Non-pigmented ciliary epithelial cell (primary cell): Measurements from ENCODE around the gene APP.

Experiments
- DNase-seq: peaks from one replicate; pipeline ENCODE4 v3.0.0-alpha.2; 2010; ENCODE audit warnings: low read depth

APP gene

DNA sequence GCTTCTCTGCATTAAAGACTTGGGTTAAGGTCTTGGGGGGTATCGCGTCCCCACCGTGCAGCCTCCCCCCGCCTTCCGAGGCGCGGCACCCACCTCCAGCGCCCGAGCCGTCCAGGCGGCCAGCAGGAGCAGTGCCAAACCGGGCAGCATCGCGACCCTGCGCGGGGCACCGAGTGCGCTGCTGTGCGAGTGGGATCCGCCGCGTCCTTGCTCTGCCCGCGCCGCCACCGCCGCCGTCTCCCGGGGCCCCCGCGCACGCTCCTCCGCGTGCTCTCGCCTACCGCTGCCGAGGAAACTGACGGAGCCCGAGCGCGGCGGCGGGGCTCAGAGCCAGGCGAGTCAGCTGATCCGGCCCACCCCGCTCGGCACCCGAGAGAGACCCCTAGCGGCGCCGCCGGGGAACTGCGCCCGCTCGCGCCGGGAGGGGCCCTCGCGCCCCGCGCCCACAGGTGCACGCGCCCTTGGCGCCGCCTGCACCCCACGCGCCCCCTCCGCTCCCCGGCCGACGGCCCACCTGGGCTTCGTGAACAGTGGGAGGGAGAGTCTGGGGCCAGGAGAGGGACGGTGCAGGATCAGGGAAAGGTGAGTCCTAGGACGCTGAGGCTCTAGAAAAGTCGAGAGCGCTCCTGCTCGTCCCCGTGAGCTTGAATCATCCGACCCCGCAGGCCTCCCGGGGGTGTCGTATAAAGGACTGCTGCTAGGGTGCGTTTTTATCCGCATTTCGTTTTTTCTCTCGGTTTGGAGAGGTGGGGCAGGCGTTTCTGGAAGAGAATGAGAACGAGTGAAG, at the start of gene APP:
Gene APP (minus strand): TSS at position 300 of the 787 bp plus-strand sequence. CDS start 150 bp downstream, at position 150.
- DNase-seq = no peak

DNA sequence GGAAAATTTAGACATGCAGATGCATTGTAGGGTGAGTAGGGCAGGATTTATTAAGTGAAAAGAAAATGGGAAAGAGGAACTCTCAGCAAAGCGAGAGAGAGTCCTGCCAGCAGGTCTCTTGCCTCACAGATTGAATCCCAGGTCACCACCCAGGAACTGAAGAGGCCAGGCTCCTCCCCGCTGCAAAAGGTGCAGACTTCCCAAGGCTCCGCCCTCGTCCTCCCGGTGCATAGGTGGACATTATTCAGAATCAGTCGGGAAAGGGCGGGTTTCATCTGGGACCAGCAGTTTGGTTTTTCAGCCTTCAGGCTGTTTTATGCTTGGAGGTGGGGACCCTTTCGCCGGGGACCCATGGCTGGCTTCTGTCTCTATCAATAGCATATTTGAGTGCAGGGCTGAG, 41.6 kb upstream of the APP start:
- DNase-seq = no peak

DNA sequence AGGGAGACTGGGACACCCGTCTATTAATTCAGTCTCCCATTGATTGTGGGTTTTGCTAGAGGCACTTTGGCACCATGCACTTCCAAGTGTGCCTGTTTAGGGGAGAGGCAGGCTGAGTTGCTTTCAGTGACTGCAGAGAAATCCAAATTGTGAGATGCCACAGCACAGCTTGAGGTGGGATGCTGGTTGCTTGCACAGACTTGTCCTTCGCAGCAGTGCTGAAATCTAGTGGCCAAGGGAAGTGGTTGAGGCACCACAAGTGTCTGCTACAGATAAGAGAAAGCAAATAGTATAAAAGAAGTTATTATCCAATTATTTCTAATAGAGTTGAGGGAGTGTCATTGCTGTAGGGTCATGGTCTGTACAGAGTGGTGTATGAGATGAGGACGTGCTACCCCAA, 40.0 kb upstream of the APP start:
- no peak for DNase-seq

DNA sequence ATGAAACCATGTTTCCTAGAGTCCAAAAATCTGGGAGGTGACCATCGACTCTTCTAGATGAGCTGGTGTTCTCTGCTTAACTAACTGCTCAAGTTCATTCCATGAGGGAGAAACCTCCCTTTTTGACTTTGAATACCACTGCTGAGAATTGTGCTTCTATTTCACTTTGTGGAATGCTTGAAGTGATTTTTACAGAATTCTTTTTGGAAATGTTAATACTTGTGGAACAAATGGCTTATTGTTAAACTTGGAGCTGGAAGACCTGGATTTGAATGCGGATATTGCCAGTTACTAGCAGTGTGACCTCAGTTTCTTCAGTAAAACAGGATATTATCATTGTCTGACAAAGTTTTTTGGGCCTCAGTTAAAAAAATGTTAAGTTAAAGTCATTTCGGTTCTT, 36.5 kb upstream of the APP start:
- no peak for DNase-seq

DNA sequence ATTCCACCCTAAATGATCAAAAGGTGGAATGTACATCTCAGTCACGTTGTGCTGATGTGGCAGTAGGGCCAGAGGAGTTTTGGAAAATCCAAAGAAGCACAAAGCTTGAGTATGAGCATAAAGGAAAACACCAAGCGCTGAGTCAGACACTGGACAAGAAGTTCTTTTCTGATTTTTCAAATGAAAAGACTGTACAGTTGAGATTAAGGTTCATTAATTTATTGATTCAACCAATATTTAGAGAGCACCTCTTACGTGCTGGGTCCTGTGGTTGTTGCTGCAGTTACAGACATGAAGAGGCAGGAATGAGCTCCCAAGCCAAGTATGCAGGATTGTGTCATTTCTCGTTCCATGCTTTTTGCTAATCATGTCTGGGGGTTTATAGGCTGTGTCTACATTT, 28.9 kb upstream of the APP start:
- DNase-seq = no peak

DNA sequence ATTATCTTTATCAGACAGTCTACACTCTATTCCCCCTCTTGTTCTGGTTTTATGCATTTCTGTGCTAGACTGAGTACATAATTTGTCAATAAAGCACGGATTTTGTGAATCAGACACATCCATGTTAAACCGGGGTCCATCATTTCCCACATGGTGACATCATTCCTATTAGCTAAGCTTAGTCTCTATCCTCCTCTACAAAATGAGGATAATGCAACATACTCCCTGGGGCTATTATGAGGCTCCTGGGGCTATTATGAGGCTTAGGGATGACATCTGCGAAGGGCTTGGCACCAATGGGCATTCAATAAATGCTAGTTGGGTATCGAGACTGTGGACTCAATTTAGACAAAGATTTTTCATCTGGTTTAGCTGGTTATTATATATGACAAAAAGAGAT, 25.1 kb upstream of the APP start:
- no peak for DNase-seq

DNA sequence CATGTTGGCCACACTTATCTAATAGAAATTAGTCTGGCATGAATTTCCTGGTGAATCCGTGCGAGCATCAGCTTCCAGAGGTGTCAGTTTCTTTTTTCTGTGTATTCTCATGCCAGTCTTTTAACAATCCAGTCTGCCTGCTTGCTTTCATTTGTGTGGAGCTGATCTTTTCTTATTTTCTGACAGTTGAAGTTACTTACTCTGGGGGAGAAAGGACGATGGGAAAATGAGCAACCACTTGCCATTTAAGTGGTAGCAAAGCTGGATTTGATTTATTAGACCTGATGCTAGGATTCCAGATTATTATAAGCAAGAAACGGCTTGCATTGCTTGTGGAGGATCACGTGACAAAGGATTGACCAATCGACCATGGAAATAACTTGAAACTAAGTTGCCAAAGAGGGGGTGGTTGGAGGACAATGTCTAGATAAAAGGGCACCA, 24.3 kb upstream of the APP start:
- no peak for DNase-seq

DNA sequence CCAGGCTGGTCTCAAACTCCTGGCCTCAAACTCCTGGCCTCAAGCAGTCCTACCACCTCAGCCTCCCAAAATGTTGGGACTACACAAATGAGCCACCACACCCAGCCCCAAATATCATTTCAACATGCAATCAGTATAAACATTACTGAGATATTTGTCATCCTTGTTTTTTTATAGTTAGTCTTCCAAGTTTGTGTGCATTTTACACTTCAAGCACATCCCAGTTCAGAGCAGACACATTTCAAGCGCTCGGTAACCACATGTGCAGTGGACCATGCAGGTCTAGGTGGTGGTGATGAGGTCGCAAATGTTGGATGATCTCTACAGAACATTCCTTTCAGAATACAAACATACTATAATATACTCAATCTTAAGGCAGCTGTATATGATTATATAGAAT, 23.8 kb upstream of the APP start:
- no peak for DNase-seq

DNA sequence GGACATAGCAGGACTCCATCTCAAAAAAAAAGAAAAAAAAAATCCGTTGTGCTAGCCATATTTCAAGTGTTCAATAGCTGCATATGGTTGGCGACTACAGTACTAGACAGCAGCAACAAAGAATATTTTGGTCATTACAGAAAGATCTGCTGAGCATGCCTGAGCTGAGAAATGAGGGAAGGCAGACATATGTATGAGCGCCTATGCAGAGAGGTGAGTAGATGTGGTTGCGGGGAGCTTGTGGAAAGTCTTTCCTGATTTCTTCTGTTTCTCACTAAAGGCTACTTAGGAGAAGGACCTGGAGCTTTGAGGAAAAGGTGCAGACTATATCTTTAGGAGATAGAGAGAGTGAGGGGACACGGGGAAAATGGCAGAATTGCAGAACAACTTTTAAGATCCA, 21.0 kb upstream of the APP start:
- no peak for DNase-seq

DNA sequence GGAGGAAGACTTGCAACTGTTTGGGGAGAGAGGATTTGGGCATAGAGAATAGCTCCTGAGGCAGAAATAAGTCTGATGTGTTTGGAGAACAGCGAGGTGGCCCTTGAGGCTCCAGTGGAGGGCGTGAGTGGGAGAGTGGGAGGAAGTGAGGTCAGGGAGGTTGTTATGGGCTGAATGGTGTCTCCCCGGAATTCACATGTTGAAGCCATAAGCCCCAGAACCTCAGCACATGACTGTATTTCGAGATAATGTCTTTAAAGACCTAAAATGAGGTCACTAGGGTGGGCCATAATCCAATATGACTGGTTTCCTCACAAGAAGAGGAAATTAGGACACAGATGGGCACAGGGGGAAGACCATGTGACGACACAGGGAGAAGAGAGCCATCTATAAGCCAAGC, 17.9 kb upstream of the APP start:
- DNase-seq = no peak

DNA sequence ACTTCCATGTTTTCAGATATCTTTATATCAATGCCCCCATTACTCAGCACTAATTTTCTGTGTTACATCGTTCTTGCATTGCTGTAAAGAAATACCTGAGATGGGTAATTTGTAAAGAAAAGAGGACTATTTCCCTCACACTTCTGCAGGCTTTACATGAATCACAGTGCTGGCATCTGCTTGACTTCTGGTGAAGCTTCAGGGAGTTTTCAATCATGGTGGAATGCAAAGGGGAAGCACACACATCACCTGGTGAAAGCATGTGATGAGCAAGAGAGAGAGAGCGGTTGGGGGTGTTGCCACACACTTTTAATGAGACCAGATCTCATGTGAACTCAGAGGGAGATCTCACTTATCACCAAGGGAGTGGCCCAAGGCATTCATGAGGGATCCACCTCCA, 14.9 kb upstream of the APP start:
- no peak for DNase-seq

DNA sequence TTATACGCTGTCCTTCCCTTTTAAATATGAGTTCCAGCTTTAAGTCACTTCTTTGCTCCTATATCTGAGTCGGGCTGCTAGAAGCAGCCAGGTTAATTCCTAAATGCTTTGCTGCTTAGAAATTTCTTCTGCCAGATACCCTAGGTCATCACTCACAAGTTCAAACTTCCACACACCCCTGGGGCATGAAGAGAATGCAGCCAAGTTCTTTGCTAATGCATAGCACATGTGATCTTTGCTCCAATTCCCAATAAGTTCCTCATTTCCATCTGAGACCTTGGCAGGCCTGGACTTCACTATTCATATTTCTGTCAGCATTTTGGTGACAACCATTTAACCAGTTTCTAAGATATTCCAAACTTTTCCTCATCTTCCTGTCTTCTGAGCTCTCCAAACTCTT, 14.5 kb upstream of the APP start:
- no peak for DNase-seq

DNA sequence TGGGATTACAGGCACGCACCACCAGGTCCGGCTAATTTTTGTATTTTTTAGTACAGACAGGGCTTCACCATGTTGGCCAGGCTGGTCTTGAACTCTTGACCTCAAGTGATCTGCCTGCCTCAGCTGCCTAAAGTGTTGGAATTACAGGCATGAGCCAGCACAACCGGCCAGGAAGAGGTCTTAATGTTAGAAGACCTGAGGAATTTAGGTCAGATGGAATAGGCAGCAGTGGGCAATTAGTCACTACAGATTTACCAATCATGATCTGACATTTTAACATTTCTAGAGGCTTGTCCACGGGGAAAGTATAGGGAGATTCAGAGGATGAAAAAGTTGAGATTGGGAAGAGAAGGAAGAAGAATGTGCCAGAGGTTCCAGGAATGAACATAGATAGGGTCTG, 8.9 kb upstream of the APP start:
- no peak for DNase-seq

DNA sequence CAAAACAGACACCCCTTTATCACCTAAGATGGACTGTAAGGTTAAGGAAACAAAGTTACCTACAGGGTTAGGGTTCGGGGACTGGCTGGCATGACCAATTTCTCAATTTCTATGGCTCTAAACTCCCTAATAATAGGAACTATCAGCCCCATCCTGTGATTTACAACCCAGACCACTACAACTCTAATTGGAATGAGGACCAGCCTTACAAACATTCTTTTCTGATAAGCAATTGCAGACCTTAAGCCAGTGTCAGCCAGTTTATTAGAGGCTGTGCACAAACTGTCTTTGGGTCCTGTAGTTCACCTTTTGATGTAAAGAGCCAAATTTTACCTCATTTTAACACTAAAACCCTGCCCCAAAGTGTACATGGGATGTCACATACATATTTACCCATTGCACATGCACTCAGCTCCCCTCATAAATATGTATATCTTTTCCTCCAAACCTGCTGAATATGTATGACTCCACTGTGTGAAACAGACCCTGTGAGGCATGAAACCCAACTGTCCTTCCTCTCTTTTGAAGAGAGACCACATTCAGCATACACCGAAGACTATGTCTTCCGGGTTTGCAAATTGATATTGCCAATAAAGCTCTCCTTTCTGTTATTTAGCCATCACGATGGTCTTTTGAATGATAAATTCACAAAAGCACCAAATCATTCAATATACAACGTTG, 7.3 kb upstream of the APP start:
- no peak for DNase-seq

DNA sequence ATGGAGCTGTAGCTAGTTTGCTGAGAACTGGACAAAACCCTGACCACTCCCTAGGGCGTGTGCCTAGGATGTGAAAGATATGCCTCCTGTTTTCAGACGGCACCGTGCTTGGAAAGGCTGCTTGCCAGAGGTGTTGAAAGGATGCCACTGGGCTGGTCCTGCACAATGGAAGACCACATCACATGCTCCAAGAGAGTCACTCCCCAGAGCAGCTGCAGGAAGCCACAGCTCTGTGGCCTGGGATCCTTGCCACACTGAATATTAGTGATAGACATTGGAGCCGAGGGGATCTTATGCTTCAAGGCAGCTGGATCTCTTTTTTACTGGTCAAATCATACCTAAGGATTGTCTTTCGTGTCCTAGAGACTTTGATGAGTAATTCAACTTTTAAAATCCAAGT, 6.6 kb upstream of the APP start:
- DNase-seq = no peak

DNA sequence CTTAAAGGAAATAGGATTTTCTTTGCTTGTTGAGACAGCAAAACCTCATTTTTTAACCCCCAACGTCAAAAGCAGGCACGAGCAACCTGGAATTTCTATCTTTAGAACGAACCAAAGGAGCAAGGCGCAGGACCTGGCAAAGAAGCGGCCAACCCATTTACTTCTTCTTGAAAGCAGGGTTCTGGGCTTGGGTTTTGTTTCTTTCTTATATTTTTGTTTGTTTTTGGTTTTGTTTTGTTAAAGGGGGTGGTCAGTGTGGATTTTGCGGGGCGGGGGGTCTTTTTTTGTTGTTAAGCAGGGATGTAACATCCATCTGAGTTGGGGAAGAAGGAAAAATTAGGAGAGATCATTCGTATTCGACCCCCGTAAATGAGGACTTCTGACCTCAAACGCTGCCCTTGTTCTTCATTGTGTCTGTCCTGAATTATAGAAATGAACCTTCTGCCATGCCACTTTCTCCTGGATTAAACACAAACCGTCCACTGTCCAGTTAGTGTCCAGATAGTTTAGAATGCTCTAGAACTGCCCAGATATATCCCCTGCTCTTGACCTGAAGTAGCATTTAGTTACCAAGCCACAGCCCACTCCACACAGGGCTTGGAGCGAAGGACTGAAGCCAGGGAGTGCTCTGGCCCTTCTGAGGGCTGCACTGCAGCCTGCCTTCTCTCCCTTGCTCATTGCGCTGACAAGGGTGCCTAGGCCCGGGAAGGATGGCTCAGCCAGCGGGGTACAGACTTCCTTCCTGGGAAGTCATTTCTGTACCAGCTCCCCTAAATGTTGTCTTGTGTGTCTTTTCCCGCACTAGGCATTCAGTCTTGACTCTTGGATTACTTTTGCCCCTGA, 909 bp upstream of the APP start:
- no peak for DNase-seq

DNA sequence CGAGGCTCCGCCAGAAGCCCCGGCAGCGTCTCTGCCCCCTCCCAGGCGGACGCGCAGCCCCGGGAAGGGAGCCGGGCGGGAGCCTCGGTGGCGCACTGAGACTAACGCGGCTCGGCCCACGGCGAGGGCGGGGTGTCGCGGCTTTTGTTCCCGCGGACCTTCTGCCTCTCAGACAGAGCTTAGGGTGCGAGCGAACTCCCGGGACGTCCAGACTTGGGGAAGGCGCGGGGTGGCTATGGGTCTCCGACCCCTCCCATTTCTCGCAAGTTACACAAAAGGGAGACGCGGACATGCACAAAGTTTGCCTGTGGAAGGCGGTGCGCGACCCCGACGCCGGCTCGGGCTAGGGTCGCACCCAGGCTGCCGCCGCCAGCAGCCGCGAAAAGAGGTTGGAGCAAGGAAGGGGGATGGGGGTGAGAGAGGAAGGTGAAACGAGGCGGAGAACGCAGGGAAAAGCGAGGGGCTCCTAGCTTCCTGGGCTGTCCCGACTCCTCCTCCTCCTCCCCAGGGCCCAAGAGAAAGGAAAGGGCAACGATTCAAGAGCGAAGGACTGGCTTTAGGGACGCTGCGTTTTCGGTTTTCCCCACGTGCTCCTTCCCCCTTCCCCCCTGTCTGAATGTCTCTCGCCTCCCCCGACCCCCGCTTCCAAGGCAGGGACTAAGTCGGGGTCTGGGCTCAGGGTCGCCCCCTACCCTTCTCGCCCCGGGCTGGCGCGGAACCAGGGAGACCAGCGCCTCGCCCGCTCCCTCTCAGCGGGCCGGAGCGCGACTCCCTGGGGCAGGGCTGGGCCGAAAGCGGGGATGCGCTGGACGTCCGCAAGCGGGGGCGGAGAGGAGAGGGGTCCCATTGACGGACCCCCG, 729 bp downstream of the APP start:
- DNase-seq = no peak

DNA sequence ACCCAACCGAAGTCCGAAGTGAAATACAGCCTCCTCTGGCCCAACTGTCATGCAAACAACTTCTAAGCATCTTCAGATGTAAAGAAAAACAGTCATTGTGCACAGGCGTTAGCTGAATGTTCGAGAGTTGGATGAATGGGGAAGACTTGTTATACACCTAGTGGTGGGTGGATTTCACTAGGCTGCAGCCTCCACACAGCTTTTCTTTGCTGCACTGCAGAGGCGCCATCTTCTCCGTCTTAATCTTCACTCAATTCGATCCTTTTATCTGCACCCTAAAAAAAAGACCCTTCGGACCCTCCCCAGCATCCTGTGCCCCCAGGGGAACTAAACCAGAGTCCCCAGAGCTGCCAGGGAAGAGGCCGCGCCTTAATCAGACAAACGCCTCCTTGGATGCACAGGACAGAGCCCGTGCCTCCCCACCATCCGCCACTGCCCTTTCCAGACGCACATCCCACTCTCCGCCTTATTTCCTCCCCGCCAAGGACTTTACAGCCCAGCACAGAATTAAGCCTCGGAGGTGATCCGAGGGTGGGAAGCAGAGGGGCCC, 1.4 kb downstream of the APP start:
- DNase-seq = no peak

DNA sequence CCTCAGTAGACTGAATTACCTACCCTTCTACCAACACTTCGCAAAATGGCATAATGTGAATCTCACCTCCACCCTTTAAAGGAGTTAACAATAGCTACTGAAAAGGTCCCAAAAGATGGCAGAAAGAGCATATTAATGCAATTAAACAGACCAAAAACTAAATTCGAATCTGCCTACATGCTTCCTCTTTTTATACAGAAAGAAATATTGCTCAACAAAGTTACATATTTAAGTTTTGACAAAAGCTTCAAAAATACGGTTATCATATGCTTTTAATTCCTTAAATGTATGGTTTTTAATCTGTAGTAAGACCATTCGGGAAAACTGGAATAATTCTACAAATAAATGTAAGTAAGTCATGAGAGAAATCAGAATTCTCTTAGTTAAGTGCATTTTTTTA, 2.2 kb downstream of the APP start:
- DNase-seq = no peak

DNA sequence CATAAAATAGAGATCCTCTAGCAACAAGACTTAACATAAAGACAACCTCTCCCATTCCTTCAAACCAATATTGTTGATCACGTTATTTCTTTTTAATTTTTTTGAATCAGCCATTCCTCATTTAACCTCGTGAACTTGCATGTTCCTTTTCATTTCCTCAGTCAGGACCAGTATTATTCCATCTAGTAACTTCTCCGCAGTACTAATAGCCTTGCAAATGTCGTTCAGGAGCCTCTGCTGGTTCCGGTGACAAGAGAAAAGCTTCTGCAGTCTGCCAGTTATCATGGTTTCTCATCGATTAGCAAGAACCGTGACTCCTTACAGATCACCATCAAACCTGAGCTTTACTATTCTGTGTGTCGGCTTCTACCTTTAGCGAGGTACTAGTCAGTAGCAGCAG, 3.0 kb downstream of the APP start:
- no peak for DNase-seq

DNA sequence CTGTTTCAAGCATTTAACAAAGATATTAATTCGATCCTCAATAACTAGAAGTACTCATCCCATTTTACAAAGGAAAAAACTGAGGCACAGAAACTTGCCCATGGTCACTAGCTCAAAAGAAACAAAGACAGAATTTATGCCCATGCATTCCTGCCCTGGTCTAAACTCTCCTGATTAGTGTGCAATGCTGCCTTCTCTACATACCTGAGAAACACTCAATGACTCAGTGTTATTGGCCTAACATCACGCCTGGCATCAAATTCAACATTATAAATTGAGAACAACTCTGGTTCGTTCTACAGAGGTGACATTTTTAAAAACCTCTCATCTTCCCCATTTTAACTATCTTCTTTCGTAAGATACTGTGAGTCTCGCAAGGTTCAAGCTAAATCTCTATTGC, 5.2 kb downstream of the APP start:
- DNase-seq = no peak

DNA sequence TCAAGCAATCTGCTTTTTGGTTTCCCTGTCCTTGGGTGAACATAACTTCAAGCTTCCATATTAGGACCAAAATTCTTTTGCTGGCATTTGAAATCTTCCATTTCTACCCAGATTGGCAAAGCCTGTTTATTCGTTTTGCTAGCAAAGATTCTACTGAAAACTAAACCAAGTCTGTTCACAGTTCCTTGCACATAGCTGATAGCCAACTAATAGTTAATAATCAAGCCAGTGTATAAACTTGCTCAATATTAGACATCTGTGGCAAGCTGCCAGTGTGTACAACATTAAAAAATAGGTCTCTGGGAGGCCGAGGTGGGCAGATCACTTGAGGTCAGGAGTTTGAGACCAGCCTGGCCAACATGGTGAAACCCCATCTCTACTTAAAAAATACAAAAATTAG, 6.3 kb downstream of the APP start:
- DNase-seq = no peak
